H1 (cell line): ENCODE data around the gene MAP4K1. TPM values are rescaled to one million over a fixed set of nuclear protein-coding genes. Genes with fewer than 3 reads are reported as not detected.

Source experiments
- CTCF ChIA-PET: fragments of 300-600 bp; sonication (Branson Sonifier 250); formaldehyde crosslinking; loops from one replicate; lab custom pipeline; 2021; ENCODE audit not compliant: partially characterized antibody; lab: Charles Lee
- POLR2A ChIA-PET: fragments of 300-600 bp; sonication (Branson Sonifier 250); formaldehyde crosslinking; loops from one replicate; lab custom pipeline; 2021; ENCODE audit warnings: inconsistent platforms; ENCODE audit not compliant: partially characterized antibody; lab: Charles Lee
- DNase-seq, 2 experiments: peaks; one replicate each; pipeline versions ENCODE4 v3.0.0 to v3.0.0-alpha.2; 2010 to 2022; ENCODE audit warnings: low spot score in 2 of 2, low read depth in 1 of 2, mixed read lengths in 1 of 2
- FAIRE-seq: peaks from 2 replicates; lab custom pipeline; 2011; peaks lifted over from hg19 to GRCh38; lab: Jason Lieb, UNC
- H2AFZ ChIP-seq: 2 replicates; pipeline ENCODE4 v1.8.1; 2012; ENCODE audit warnings: low read length, inconsistent platforms
- H2AK5ac ChIP-seq: 2 replicates; pipeline ENCODE4 v1.6.1; 2013; ENCODE audit warnings: low read depth, low read length
- H2BK120ac ChIP-seq: replicated peaks from 2 replicates; pipeline ENCODE3; 2013; ENCODE audit warnings: low read depth, low read length, inconsistent platforms
- H2BK12ac ChIP-seq: 2 replicates; pipeline ENCODE4 v1.6.1; 2013; ENCODE audit warnings: low read depth, low read length
- H2BK15ac ChIP-seq: 2 replicates; pipeline ENCODE4 v1.6.1; 2013; ENCODE audit warnings: low read length
- H2BK20ac ChIP-seq: 2 replicates; pipeline ENCODE4 v1.6.1; 2013; ENCODE audit warnings: low read length
- H2BK5ac ChIP-seq: 2 replicates; pipeline ENCODE4 v1.6.1; 2013; ENCODE audit warnings: low read depth, low read length
- H3K14ac ChIP-seq: 2 replicates; pipeline ENCODE4 v1.6.1; 2013; ENCODE audit warnings: inconsistent platforms; ENCODE audit not compliant: insufficient read length
- H3K18ac ChIP-seq: 2 replicates; pipeline ENCODE4 v1.6.1; 2013; ENCODE audit warnings: low read length; ENCODE audit errors: extremely low read depth
- H3K23ac ChIP-seq: 2 replicates; pipeline ENCODE4 v1.6.1; 2013; ENCODE audit warnings: inconsistent platforms; ENCODE audit not compliant: insufficient read length
- H3K23me2 ChIP-seq: 2 replicates; pipeline ENCODE4 v1.6.1; 2013; ENCODE audit warnings: low read depth, low read length
- H3K27ac ChIP-seq: 2 replicates; pipeline ENCODE4 v1.6.1; 2011; ENCODE audit warnings: low read depth, low read length, inconsistent platforms
- H3K27me3 ChIP-seq, 4 experiments: replicated peaks in 1 of 4; 1 replicate in 1 of 4; 2 replicates in 3 of 4; pipeline versions ENCODE4 v1.6.1 to v1.8.1; 2011 to 2013; ENCODE audit warnings: low read length in 3 of 4, mild to moderate bottlenecking in 3 of 4, inconsistent platforms in 2 of 4, mixed read lengths in 2 of 4, moderate library complexity in 1 of 4; ENCODE audit not compliant: control insufficient read depth in 3 of 4, insufficient read depth in 3 of 4; ENCODE audit errors: extremely low read depth in 1 of 4
- H3K36me3 ChIP-seq, 4 experiments: 2 replicates each; pipeline versions ENCODE4 v1.6.1 to v1.8.1; 2011 to 2013; ENCODE audit warnings: mild to moderate bottlenecking in 4 of 4, low read length in 3 of 4, moderate library complexity in 2 of 4, control low read depth in 1 of 4, inconsistent platforms in 1 of 4; ENCODE audit not compliant: insufficient read depth in 4 of 4, control insufficient read depth in 2 of 4
- H3K4ac ChIP-seq: replicated peaks from 2 replicates; pipeline ENCODE3; 2013; ENCODE audit warnings: low read length, low read depth, mixed read lengths, inconsistent platforms; ENCODE audit not compliant: insufficient read length
- H3K4me1 ChIP-seq, 4 experiments: replicated peaks in 1 of 4; 1 replicate in 1 of 4; 2 replicates in 3 of 4; pipeline versions ENCODE4 v1.6.1 to v1.8.1; 2011 to 2013; ENCODE audit warnings: low read length in 3 of 4, inconsistent platforms in 2 of 4, mixed read lengths in 1 of 4; ENCODE audit not compliant: insufficient read depth in 4 of 4, control insufficient read depth in 3 of 4
- H3K4me2 ChIP-seq, 2 experiments: 2 replicates each; pipeline versions ENCODE4 v1.6.1 to v1.8.1; 2011 to 2013; ENCODE audit warnings: low read depth in 2 of 2, low read length in 2 of 2, control low read depth in 1 of 2, inconsistent platforms in 1 of 2, mild to moderate bottlenecking in 1 of 2; ENCODE audit not compliant: insufficient read depth in 1 of 2
- H3K4me3 ChIP-seq, 4 experiments: fragments of 200-600, 300-600 bp in 1 of 4; sonication (generic), shearing (Covaris generic), sonication (Bioruptor Twin) in 1 of 4; 2 replicates each; pipeline versions ENCODE4 v1.5.1 to v1.8.1; 2011 to 2016; ENCODE audit warnings: low read length in 4 of 4, low read depth in 3 of 4, control low read depth in 2 of 4, inconsistent platforms in 2 of 4, mild to moderate bottlenecking in 2 of 4, mixed read lengths in 1 of 4, moderate library complexity in 1 of 4; ENCODE audit not compliant: insufficient read depth in 2 of 4; ENCODE audit errors: extremely low read depth in 1 of 4
- H3K56ac ChIP-seq: replicated peaks from 2 replicates; pipeline ENCODE3; 2013; ENCODE audit warnings: low read depth, mild to moderate bottlenecking, mixed read lengths, low read length, inconsistent platforms; ENCODE audit not compliant: insufficient read length
- H3K79me1 ChIP-seq: 2 replicates; pipeline ENCODE4 v1.6.1; 2013; ENCODE audit warnings: low read depth, low read length, control low read depth
- H3K79me2 ChIP-seq, 2 experiments: 2 replicates each; pipeline versions ENCODE4 v1.6.1 to v1.8.1; 2012 to 2013; ENCODE audit warnings: low read length in 2 of 2, mild to moderate bottlenecking in 2 of 2, inconsistent platforms in 1 of 2; ENCODE audit not compliant: insufficient read depth in 2 of 2, control insufficient read depth in 1 of 2
- H3K9ac ChIP-seq, 4 experiments: replicated peaks in 1 of 4; 1 replicate in 1 of 4; 2 replicates in 3 of 4; pipeline versions ENCODE4 v1.6.1 to v1.8.1; 2011 to 2013; ENCODE audit warnings: low read depth in 3 of 4, low read length in 3 of 4, control low read depth in 2 of 4, mild to moderate bottlenecking in 2 of 4, moderate library complexity in 2 of 4, inconsistent platforms in 1 of 4; ENCODE audit errors: extremely low read depth in 1 of 4
- H3K9me3 ChIP-seq, 2 experiments: 2 replicates each; pipeline versions ENCODE4 v1.6.1 to v1.8.1; 2012 to 2013; ENCODE audit warnings: mild to moderate bottlenecking in 2 of 2, moderate library complexity in 2 of 2, control low read depth in 1 of 2, inconsistent platforms in 1 of 2, low read depth in 1 of 2, low read length in 1 of 2, mixed read lengths in 1 of 2; ENCODE audit not compliant: insufficient read depth in 2 of 2
- H4K20me1 ChIP-seq, 2 experiments: replicated peaks in 1 of 2; 2 replicates each; pipeline versions ENCODE3 to v1.8.1; 2011 to 2013; ENCODE audit warnings: inconsistent platforms in 2 of 2, low read length in 2 of 2, mild to moderate bottlenecking in 1 of 2; ENCODE audit not compliant: insufficient read depth in 2 of 2, control insufficient read depth in 1 of 2
- H4K5ac ChIP-seq: 2 replicates; pipeline ENCODE4 v1.6.1; 2013; ENCODE audit warnings: low read length, low read depth, mixed read lengths, inconsistent platforms; ENCODE audit not compliant: insufficient read length
- H4K8ac ChIP-seq: 2 replicates; pipeline ENCODE4 v1.8.0; 2013; ENCODE audit warnings: mild to moderate bottlenecking, moderate library complexity, low read length, inconsistent platforms; ENCODE audit not compliant: insufficient read depth; ENCODE audit errors: extremely low read depth
- H4K91ac ChIP-seq: replicated peaks from 2 replicates; pipeline ENCODE3; 2013; ENCODE audit warnings: low read length, mixed read lengths, inconsistent platforms; ENCODE audit not compliant: insufficient read length
- BCL11A ChIP-seq, 2 experiments: IDR thresholded peaks; one replicate each; pipeline ENCODE4 v1.6.1; 2011; ENCODE audit warnings: low read depth in 2 of 2, low read length in 2 of 2, mild to moderate bottlenecking in 2 of 2
- CHD1 ChIP-seq: IDR thresholded peaks from 2 replicates; pipeline ENCODE4 v1.6.1; 2012; ENCODE audit warnings: low read depth, low read length, improper control_type of control experiment
- EZH2 ChIP-seq: fragments of 200-600 bp; sonication (generic); IDR thresholded peaks from 2 replicates; pipeline ENCODE4 v1.7.1; 2012; ENCODE audit warnings: low read depth, mild to moderate bottlenecking, moderate library complexity, low read length, inconsistent platforms; ENCODE audit not compliant: severe bottlenecking
- FOSL1 ChIP-seq: IDR thresholded peaks from 2 replicates; pipeline ENCODE4 v1.6.1; 2011; ENCODE audit warnings: mild to moderate bottlenecking, low read depth, low read length, moderate library complexity; ENCODE audit not compliant: insufficient read depth
- NANOG ChIP-seq: IDR thresholded peaks from 2 replicates; pipeline ENCODE4 v1.6.1; 2011; ENCODE audit warnings: low read length, low read depth, mild to moderate bottlenecking, inconsistent platforms; ENCODE audit not compliant: insufficient read depth, poor library complexity, severe bottlenecking
- POLR2A ChIP-seq, 2 experiments: IDR thresholded peaks; 1 replicate in 1 of 2; 2 replicates in 1 of 2; pipeline ENCODE4 v1.6.1; 2011; ENCODE audit warnings: low read depth in 2 of 2, low read length in 2 of 2, mild to moderate bottlenecking in 2 of 2; ENCODE audit errors: control extremely low read depth in 1 of 2
- SIN3A ChIP-seq, 2 experiments: IDR thresholded peaks in 1 of 2; conservative IDR thresholded peaks in 1 of 2; 2 replicates each; pipeline ENCODE4 v1.6.1; 2011 to 2012; ENCODE audit warnings: low read length in 2 of 2, improper control_type of control experiment in 1 of 2, low read depth in 1 of 2, mild to moderate bottlenecking in 1 of 2
- TBP ChIP-seq: IDR thresholded peaks from 2 replicates; pipeline ENCODE4 v1.6.1; 2011; ENCODE audit warnings: low read depth, low read length, improper control_type of control experiment
- WGBS, 2 experiments: shearing (Covaris generic) in 1 of 2; methylation state at CpG; one replicate each; pipeline versions ENCODE4 v1.1.6 to v1.1.7; 2013 to 2015; ENCODE audit warnings: low lambda C conversion rate in 2 of 2, mixed read lengths in 2 of 2, inconsistent platforms in 1 of 2, low coverage in 1 of 2, missing lambda C conversion rate in 1 of 2; ENCODE audit not compliant: insufficient replicate concordance in 2 of 2, insufficient coverage in 1 of 2, insufficient read length in 1 of 2; ENCODE audit errors: extremely low coverage in 1 of 2, missing lambda C conversion rate in 1 of 2; 5-methylcytosine and 5-hydroxymethylcytosine counted together
- polyA plus RNA-seq, 7 experiments: library from polyadenylated mRNA; depleted of rRNA in 3 of 7; stranded (reverse) in 5 of 7; unstranded in 2 of 7; fragments of >200 nt in 5 of 7; fragments of 200-250 nt in 2 of 7; gene quantifications; 1 replicate in 5 of 7; 2 replicates in 1 of 7; 4 replicates in 1 of 7; pipeline versions ENCODE4 v1.2.1 to v1.2.3, GENCODE V29; 2011 to 2013; ENCODE audit warnings: missing spikeins in 2 of 7, mixed read lengths in 2 of 7
- total RNA-seq: library from RNA; stranded (reverse); fragmentation: NEBNext Ultra II Directional; extraction: Animal tissue kit (Norgen Biotek cat#: 25700); gene quantifications from 2 replicates; pipeline ENCODE4 v1.2.1, GENCODE V29; 2021

MAP4K1 gene
- total and polyA plus RNA-seq, 2 of the 8 experiments (the other 6 are each of a cell fraction or from before 2014, with no cell fraction given) = 9.0 to 10.4 TPM

- Histone ChIP-seq H3K9me3 (no peaks in the 10 kb centered on the region), H4K8ac (no peak overlapping the region), H3K9ac (no peak overlapping the region), H3K4me2 (peak overlapping the region; percentile 59 to 61; a peak in 3 of 4 replicates), H3K79me2 (peaks cover 14 to 91% of the 10 kb centered on the region in 2 experiments), H3K4ac (no peak overlapping the region), H3K79me1 (peaks cover 33% of the 10 kb centered on the region), H3K4me3 (no peak overlapping the region), H4K5ac (no peak overlapping the region), H3K4me1 (peaks cover 41 to 64% (median 51%) of the 10 kb centered on the region in 4 experiments), H4K91ac (no peak overlapping the region), H4K20me1 (peaks cover 6 to 41% of the 10 kb centered on the region in 2 experiments), H2AFZ (no peak overlapping the region), H2BK15ac (peak overlapping the region; percentile 67; the same call in 1 of the 2 replicates), H3K23ac (no peak overlapping the region), H3K14ac (no peak overlapping the region), H2BK20ac (peak overlapping the region; percentile 11; the same call in 1 of the 2 replicates), H2BK5ac (peak overlapping the region; percentile 96), H2BK120ac (no peak overlapping the region), H3K27me3 (no peaks in the 10 kb centered on the region), H2BK12ac (peak overlapping the region; percentile 30), H3K56ac (no peak overlapping the region), H3K36me3 (peaks cover 0 to 5% (median 0%) of the 10 kb centered on the region in 4 experiments; a peak in 1 of 8 replicates), H3K18ac (peak overlapping the region; percentile 88), H3K27ac (peak overlapping the region; percentile 27; the same call in 1 of the 2 replicates), H2AK5ac (peak overlapping the region; percentile 55), H3K23me2 (no peaks in the 10 kb centered on the region; the same call in 1 of the 2 replicates)
- no peak for FAIRE-seq
- POLR2A ChIA-PET = interaction anchor here (0.8 to 21.5 kb wide), 7 partner anchors 7 to 68 kb away, joined by 3 to 495 read pairs (median 6); partner anchors contain the start of gene ACTN4
- 85% methylated on average over 19 of the region's 19 CpGs; no CpG with 5 or more reads in 1 of the 2 experiments for WGBS, 2 experiments
- no peak for TF ChIP-seq CHD1
- no peak for TF ChIP-seq EZH2
- no peak for TF ChIP-seq BCL11A (IDR thresholded peaks at IDR 0.05; ENCODE audit: low read depth in 2 of 2, low read length in 2 of 2)
- no peak for TF ChIP-seq POLR2A (IDR thresholded peaks at IDR 0.05; ENCODE audit: control extremely low read depth in 1 of 2, low read depth in 2 of 2, low read length in 2 of 2)
- no peak for TF ChIP-seq FOSL1
- no peak for TF ChIP-seq TBP
- TF ChIP-seq SIN3A (conservative IDR thresholded peaks at IDR 0.05 in 1 of 2, IDR thresholded peaks at IDR 0.05 in 1 of 2; ENCODE audit: low read depth in 1 of 2, low read length in 2 of 2) = no peak
- no peak for TF ChIP-seq NANOG
- CTCF ChIA-PET = interaction anchor here (0.8 to 1.3 kb wide), 5 partner anchors 9 to 69 kb away, joined by 3 to 6 read pairs (median 3); no protein-coding TSS in a partner anchor
- DNase-seq = no peak
Observed at GRCh38 chr19:38663957-38664502, 46.3 kb upstream of the MAP4K1 start.
